IMR-90 (cell line): Measurements from ENCODE around the gene CNST.

ENCODE experiments used
- MAZ ChIP-seq: IDR thresholded peaks from 2 replicates; pipeline ENCODE4 v1.6.1; 2012; ENCODE audit warnings: low read depth, mild to moderate bottlenecking, low read length, improper control_type of control experiment, moderate library complexity, borderline replicate concordance
- RCOR1 ChIP-seq: IDR thresholded peaks from 2 replicates; pipeline ENCODE4 v1.6.1; 2012; ENCODE audit warnings: mild to moderate bottlenecking, low read length, improper control_type of control experiment; ENCODE audit not compliant: insufficient replicate concordance

DNA sequence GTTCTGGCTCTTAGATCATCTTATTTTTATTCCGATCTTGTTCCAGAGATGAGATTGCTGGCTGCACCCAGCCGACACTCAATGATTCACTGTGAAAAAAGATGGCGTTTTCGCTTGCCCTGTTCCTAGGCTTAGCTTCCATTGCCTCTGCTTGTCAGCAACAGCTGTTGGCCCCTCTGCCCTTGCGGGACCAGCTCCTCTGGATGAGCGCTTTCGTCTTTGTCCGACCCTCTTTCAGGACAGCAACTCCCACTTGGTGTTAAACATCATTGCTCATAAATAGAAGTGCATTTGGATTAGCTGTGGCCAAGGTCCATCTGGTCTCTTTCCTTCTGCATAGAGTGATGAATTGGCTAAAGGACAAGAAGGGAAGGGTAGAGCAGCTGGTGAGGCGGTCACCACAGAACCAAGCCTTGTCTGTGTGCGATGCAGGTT, 114.5 kb downstream of the CNST start:
- TF ChIP-seq RCOR1 (no peak), MAZ (no peak)
